ENCODE results near the gene DNAJB1. TPM values are rescaled to one million over a fixed set of nuclear protein-coding genes. Genes with fewer than 3 reads are reported as not detected.
"Not testable (repeated sequence)": the region's sequence is repeated elsewhere in the genome, so short reads cannot be mapped to it uniquely, and the experiment has no call there.

Gene DNAJB1
- total and polyA plus RNA-seq, 4 donors, result 72.2 to 171 (median 94.5) TPM

DNA sequence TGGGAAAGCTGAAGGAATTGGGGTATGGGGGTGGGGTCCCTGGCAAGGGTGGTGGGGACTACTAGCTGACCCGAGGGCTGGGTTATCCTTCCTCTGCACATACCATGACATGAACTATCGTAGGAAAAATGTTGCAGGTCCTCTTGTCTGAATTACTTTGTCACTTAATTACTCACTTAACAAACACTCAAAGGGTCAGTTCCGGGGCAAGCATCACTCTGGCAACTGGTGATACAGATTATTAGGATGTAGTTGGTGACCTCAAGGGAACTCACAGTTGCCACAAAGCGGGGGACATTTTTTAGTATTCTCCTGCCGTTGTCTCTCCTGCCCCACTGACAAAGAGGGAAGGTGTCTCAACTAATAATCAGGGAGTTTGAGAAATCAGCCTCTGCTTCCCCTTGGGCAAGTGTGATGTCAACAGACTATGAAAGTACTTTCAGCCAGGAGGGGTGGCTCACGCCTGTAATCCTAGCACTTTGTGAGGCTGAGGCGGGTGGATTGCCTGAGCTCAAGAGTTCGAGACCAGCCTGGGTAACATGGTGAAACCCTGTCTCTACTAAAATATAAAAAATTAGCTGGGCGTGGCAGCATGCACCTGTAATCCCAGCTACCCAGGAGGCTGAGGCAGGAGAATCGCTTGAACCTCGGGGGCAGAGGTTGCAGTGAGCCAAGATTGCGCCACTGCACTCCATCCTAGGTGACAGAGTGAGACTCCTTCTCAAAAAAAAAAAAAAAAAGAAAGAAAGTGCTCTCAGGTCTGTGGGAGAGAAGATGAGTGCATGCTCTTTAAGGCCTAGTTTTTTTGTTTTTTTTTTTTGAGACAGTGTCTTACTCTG, 10.3 kb downstream of the DNAJB1 start:
- Histone ChIP-seq H3K27ac (ENCODE audit: low read depth in 1 of 2, low read length in 1 of 2) (peak overlapping the region in 1 of 2 donors; percentile 87), H3K4me1 (ENCODE audit: control insufficient read depth in 5 of 5, insufficient read depth in 5 of 5, low read length in 5 of 5) (peaks cover 0 to 9% (median 4%) of the 10 kb centered on the region in 5 donors)

GRCh38 chr19:14505488-14506239, 12.5 kb downstream of the DNAJB1 start:
- ATAC-seq (ENCODE audit: insufficient read depth, low FRiP score) (peak; percentile 60), DNase-seq (peak; percentile 39 to 63 (median 50))
- no peaks in the 10 kb centered on the region for H3K36me3 ChIP-seq (ENCODE audit: control insufficient read depth in 4 of 4, insufficient read depth in 4 of 4, low read length in 4 of 4)
- WGBS, 2 donors, result 40 to 42% methylated on average over 18 to 19 of the region's 19 CpGs
- TF ChIP-seq, protein P1, sequence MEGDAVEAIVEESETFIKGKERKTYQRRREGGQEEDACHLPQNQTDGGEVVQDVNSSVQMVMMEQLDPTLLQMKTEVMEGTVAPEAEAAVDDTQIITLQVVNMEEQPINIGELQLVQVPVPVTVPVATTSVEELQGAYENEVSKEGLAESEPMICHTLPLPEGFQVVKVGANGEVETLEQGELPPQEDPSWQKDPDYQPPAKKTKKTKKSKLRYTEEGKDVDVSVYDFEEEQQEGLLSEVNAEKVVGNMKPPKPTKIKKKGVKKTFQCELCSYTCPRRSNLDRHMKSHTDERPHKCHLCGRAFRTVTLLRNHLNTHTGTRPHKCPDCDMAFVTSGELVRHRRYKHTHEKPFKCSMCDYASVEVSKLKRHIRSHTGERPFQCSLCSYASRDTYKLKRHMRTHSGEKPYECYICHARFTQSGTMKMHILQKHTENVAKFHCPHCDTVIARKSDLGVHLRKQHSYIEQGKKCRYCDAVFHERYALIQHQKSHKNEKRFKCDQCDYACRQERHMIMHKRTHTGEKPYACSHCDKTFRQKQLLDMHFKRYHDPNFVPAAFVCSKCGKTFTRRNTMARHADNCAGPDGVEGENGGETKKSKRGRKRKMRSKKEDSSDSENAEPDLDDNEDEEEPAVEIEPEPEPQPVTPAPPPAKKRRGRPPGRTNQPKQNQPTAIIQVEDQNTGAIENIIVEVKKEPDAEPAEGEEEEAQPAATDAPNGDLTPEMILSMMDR (IDR thresholded peaks at IDR 0.05; ENCODE audit: control extremely low read depth, extremely low read depth), result peak; percentile 60
- H3K9ac ChIP-seq (ENCODE audit: insufficient read depth in 1 of 2, low read length in 2 of 2), result no peak overlapping the region
- no peaks in the 10 kb centered on the region for H3K9me3 ChIP-seq (ENCODE audit: control insufficient read depth in 4 of 4, insufficient read depth in 3 of 4, low read length in 3 of 4)
- H3K27me3 ChIP-seq (ENCODE audit: control insufficient read depth in 3 of 3, insufficient read depth in 3 of 3, low read length in 2 of 3), result no peaks in the 10 kb centered on the region
- H3K4me3 ChIP-seq, result no peak overlapping the region
- H3K27ac ChIP-seq (ENCODE audit: low read depth in 1 of 2, low read length in 1 of 2), result peak overlapping the region in 1 of 2 donors; percentile 87
- H3K4me1 ChIP-seq (ENCODE audit: control insufficient read depth in 5 of 5, insufficient read depth in 5 of 5, low read length in 5 of 5), result peaks cover 0 to 7% (median 6%) of the 10 kb centered on the region in 5 donors

More for the DNA sequence above, 10.3 kb downstream of the DNAJB1 start:
- no peak overlapping the region for H3K4me3 ChIP-seq
- H3K9me3 ChIP-seq (ENCODE audit: control insufficient read depth in 4 of 4, insufficient read depth in 3 of 4, low read length in 3 of 4), result no peaks in the 10 kb centered on the region
- ATAC-seq (ENCODE audit: insufficient read depth, low FRiP score) (peak; percentile 5), DNase-seq (peak; percentile 59 to 64 (median 60))
- H3K36me3 ChIP-seq (ENCODE audit: control insufficient read depth in 4 of 4, insufficient read depth in 4 of 4, low read length in 4 of 4), result no peaks in the 10 kb centered on the region
- no peak overlapping the region for H3K9ac ChIP-seq (ENCODE audit: insufficient read depth in 1 of 2, low read length in 2 of 2)
- no peaks in the 10 kb centered on the region for H3K27me3 ChIP-seq (ENCODE audit: control insufficient read depth in 3 of 3, insufficient read depth in 3 of 3, low read length in 2 of 3)
- TF ChIP-seq, protein P1 (IDR thresholded peaks at IDR 0.05; ENCODE audit: control extremely low read depth, extremely low read depth), result no peak
- 34 to 42% methylated on average over 12 of the region's 12 CpGs for WGBS, 2 donors

DNA sequence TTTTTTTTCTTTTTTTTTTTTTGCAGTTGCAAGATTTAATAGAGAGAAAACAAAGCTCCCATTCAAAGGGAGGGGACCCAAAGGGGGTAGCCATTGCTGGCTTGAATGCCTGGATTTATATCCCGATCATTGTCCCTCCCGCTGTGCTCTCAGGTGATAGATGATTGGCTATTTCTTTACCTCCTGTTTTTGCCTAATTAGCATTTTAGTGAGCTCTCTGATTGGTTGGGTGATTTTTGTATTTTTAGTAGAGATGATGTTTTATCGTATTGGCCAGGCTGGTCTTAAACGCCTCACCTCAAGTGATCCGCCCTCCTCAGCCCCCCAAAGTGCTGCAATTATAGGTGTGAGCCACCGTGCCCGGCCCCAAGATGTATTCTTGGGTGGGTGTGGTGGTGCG, 13.6 kb downstream of the DNAJB1 start:
- not testable (repeated sequence) for DNase-seq; H3K4me3 ChIP-seq; H3K27me3 ChIP-seq (ENCODE audit: control insufficient read depth in 3 of 3, insufficient read depth in 3 of 3, low read length in 2 of 3); H3K36me3 ChIP-seq (ENCODE audit: control insufficient read depth in 4 of 4, insufficient read depth in 4 of 4, low read length in 4 of 4); H3K9ac ChIP-seq (ENCODE audit: insufficient read depth in 1 of 2, low read length in 2 of 2); ATAC-seq (ENCODE audit: insufficient read depth, low FRiP score); H3K9me3 ChIP-seq (ENCODE audit: control insufficient read depth in 4 of 4, insufficient read depth in 3 of 4, low read length in 3 of 4); H3K4me1 ChIP-seq (ENCODE audit: control insufficient read depth in 5 of 5, insufficient read depth in 5 of 5, low read length in 5 of 5)
- 91% methylated on average over 8 of the region's 8 CpGs for WGBS, 2 donors
- peak overlapping the region in 1 of 2 donors; percentile 87 for H3K27ac ChIP-seq (ENCODE audit: low read depth in 1 of 2, low read length in 1 of 2)

GRCh38 chr19:14503285-14503684, 14.9 kb downstream of the DNAJB1 start:
- Histone ChIP-seq H3K4me3 (no peak overlapping the region), H3K9ac (ENCODE audit: insufficient read depth in 1 of 2, low read length in 2 of 2) (no peak overlapping the region), H3K4me1 (ENCODE audit: control insufficient read depth in 5 of 5, insufficient read depth in 5 of 5, low read length in 5 of 5) (peaks cover 0 to 10% (median 5%) of the 10 kb centered on the region in 5 donors), H3K27ac (ENCODE audit: low read depth in 1 of 2, low read length in 1 of 2) (peak overlapping the region in 1 of 2 donors; percentile 24), H3K27me3 (ENCODE audit: control insufficient read depth in 3 of 3, insufficient read depth in 3 of 3, low read length in 2 of 3) (no peaks in the 10 kb centered on the region), H3K36me3 (ENCODE audit: control insufficient read depth in 4 of 4, insufficient read depth in 4 of 4, low read length in 4 of 4) (no peaks in the 10 kb centered on the region), H3K9me3 (ENCODE audit: control insufficient read depth in 4 of 4, insufficient read depth in 3 of 4, low read length in 3 of 4) (no peaks in the 10 kb centered on the region)
- ATAC-seq (ENCODE audit: insufficient read depth, low FRiP score), result no peak
- DNase-seq, result no peak
- 25 to 60% methylated on average over 1 of the region's 1 CpG for WGBS, 2 donors
- TF ChIP-seq, protein P1 (IDR thresholded peaks at IDR 0.05; ENCODE audit: control extremely low read depth, extremely low read depth), result no peak

All from lung (tissue), 12 donors.